Measurements from ENCODE around the gene MAP7D2.
"Not testable (repeated sequence)": the region's sequence is repeated elsewhere in the genome, so short reads cannot be mapped to it uniquely, and the experiment has no call there.

Gene MAP7D2

DNA sequence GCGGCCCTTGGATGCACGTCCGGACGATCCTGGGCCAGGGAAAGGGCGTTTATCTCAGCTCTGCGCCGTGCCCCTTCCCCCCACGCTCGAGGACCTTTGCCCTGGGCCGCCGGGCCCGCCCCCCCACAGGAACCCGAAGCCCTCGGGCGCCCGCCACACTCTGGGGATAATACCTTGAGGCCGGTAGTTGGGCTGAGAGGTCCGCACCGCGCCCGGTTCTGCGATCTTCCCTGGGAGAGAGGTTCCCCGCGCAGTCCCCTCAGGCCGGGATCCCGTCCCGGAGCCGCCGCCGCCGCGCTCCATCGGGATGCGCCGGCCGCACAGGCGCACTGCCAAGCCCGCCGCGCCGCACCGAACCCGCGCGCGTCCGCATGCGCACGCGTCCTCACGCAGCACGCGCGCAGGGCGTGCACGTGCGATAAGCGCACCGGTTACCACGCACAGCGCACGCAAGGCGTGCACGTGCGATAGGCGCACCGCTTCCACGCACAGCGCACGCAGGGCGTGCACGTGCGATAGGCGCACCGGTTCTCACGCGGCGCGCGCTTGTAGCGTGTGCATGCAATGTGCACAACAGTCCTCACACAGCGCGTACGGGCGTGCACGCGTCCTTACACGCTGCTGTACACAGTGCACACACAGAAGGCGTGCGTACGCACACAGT, at the start of gene MAP7D2:
Gene MAP7D2 (minus strand): TSS at position 331 of the 664 bp plus-strand sequence. CDS start 28 bp downstream, at position 303.
- no peaks in the 10 kb centered on the region for H3K79me2 ChIP-seq (ENCODE audit: insufficient read depth, low read length)
- no peak within 1 kb of the TSS for H2AFZ ChIP-seq (ENCODE audit: low read depth, low read length)
- H3K9me3 ChIP-seq (ENCODE audit: insufficient read depth, low read length, severe bottlenecking) = no peaks in the 10 kb centered on the region
- H4K20me1 ChIP-seq (ENCODE audit: insufficient read depth, low read length) = no peaks in the 10 kb centered on the region
- H3K27me3 ChIP-seq (ENCODE audit: insufficient read depth, low read length, poor library complexity) = no peaks in the 10 kb centered on the region
- DNase-seq (no peak), ATAC-seq (ENCODE audit: insufficient read depth, low read depth) (no peak)
- no peaks in the 10 kb centered on the region for H3K4me1 ChIP-seq (ENCODE audit: insufficient read depth, low read length)
- H3K36me3 ChIP-seq (ENCODE audit: insufficient read depth, low read length) = no peaks in the 10 kb centered on the region
- H3K27ac ChIP-seq (ENCODE audit: low read length) = no peak within 1 kb of the TSS
- H3K4me2 ChIP-seq (ENCODE audit: insufficient read depth, low read length) = no peak within 1 kb of the TSS
- no peak within 1 kb of the TSS for H3K4me3 ChIP-seq (ENCODE audit: low read depth in 1 of 2, low read length in 2 of 2)
- H3K9ac ChIP-seq (ENCODE audit: low read depth, low read length) = no peak within 1 kb of the TSS
- TF ChIP-seq EZH2 (IDR thresholded peaks at IDR 0.05; ENCODE audit: borderline replicate concordance, low read depth, low read length, severe bottlenecking) = no peak
- TF ChIP-seq, protein P1, sequence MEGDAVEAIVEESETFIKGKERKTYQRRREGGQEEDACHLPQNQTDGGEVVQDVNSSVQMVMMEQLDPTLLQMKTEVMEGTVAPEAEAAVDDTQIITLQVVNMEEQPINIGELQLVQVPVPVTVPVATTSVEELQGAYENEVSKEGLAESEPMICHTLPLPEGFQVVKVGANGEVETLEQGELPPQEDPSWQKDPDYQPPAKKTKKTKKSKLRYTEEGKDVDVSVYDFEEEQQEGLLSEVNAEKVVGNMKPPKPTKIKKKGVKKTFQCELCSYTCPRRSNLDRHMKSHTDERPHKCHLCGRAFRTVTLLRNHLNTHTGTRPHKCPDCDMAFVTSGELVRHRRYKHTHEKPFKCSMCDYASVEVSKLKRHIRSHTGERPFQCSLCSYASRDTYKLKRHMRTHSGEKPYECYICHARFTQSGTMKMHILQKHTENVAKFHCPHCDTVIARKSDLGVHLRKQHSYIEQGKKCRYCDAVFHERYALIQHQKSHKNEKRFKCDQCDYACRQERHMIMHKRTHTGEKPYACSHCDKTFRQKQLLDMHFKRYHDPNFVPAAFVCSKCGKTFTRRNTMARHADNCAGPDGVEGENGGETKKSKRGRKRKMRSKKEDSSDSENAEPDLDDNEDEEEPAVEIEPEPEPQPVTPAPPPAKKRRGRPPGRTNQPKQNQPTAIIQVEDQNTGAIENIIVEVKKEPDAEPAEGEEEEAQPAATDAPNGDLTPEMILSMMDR (IDR thresholded peaks at IDR 0.05; ENCODE audit: borderline replicate concordance, extremely low read depth, low read length, poor library complexity, severe bottlenecking) = no peak

DNA sequence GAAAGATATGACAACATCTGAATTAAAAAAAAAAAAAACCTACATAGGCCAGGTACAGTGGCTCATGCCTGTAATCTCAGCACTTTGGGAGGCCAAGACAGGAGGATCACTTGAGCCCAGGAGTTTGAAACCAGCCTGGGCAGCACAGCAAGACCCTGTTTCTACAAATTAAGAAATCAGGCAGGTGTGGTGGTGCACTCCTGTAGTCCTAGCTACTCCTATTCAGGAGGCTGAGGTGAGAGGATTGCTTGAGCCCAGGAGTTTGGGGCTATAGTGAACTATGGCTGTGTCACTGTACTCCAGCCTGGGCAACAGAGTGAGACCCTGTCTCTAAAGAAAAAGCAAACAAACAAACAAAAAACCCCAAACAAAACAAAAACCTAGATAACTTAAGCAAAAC, 45.8 kb upstream of the MAP7D2 start:
- not testable (repeated sequence) for H3K9ac ChIP-seq (ENCODE audit: low read depth, low read length); H2AFZ ChIP-seq (ENCODE audit: low read depth, low read length); H3K79me2 ChIP-seq (ENCODE audit: insufficient read depth, low read length); H3K27me3 ChIP-seq (ENCODE audit: insufficient read depth, low read length, poor library complexity); ATAC-seq (ENCODE audit: insufficient read depth, low read depth); DNase-seq; H3K27ac ChIP-seq (ENCODE audit: low read length); H3K4me1 ChIP-seq (ENCODE audit: insufficient read depth, low read length); H4K20me1 ChIP-seq (ENCODE audit: insufficient read depth, low read length); H3K4me2 ChIP-seq (ENCODE audit: insufficient read depth, low read length); H3K9me3 ChIP-seq (ENCODE audit: insufficient read depth, low read length, severe bottlenecking); H3K4me3 ChIP-seq (ENCODE audit: low read depth in 1 of 2, low read length in 2 of 2)
- peaks cover 38% of the 10 kb centered on the region for H3K36me3 ChIP-seq (ENCODE audit: insufficient read depth, low read length)

DNA sequence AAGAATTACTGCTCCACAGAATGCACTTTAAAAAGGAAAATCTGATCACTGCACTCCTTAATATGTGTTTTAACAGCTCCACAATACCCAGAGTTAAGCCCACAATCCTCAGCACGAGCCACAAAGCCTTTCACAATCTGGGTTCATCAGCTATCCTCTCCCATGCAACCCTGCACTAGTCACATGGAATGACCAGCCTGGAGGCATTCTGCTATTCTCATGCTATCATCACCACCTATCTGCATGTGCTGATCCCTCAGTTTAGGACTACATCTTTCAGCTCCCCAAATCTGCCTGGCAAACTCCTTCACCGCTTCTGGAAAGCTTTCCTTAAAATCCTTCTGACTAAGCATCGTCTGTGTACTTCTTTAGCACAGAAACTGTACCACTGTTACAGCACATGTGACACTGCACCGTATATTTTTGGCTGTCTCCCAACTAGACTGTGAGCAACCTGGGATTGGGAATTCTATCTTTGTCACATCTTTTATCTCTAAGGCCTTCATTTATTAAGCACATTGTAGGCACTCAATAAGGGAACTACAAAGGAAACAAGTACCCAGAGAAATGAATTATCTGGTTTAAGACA, 43.2 kb upstream of the MAP7D2 start:
- TF ChIP-seq, protein P1 (IDR thresholded peaks at IDR 0.05; ENCODE audit: borderline replicate concordance, extremely low read depth, low read length, poor library complexity, severe bottlenecking) = no peak
- TF ChIP-seq EZH2 (IDR thresholded peaks at IDR 0.05; ENCODE audit: borderline replicate concordance, low read depth, low read length, severe bottlenecking) = no peak
- H3K36me3 ChIP-seq (ENCODE audit: insufficient read depth, low read length) = peaks cover 50% of the 10 kb centered on the region
- no peaks in the 10 kb centered on the region for H4K20me1 ChIP-seq (ENCODE audit: insufficient read depth, low read length)

DNA sequence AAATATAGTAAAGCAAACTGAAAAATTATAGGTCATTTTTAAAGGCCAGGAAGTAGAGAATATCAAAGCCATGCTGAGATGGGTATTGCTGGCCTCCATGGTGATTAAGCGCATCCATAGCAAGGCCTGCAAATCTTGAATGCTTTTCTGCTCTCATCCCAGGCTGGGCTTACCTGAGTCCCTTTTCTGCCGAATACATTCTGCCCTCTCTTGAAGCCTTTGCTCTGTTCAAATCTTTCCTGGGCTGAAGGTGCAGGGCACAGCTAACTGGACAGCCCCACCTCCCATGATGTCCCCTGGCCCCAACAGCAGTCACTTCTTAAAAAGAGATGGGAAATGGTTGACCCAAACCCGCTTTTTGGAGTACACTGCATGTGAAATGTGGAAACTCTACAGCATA, 35.0 kb upstream of the MAP7D2 start:
- H3K9me3 ChIP-seq (ENCODE audit: insufficient read depth, low read length, severe bottlenecking) = no peaks in the 10 kb centered on the region
- no peaks in the 10 kb centered on the region for H3K4me1 ChIP-seq (ENCODE audit: insufficient read depth, low read length)
- H2AFZ ChIP-seq (ENCODE audit: low read depth, low read length) = no peak overlapping the region
- ATAC-seq (ENCODE audit: insufficient read depth, low read depth) (no peak), DNase-seq (no peak)
- no peaks in the 10 kb centered on the region for H3K79me2 ChIP-seq (ENCODE audit: insufficient read depth, low read length)
- H3K9ac ChIP-seq (ENCODE audit: low read depth, low read length) = no peak overlapping the region
- H3K36me3 ChIP-seq (ENCODE audit: insufficient read depth, low read length) = peaks cover 45% of the 10 kb centered on the region
- no peak overlapping the region for H3K4me2 ChIP-seq (ENCODE audit: insufficient read depth, low read length)
- H3K4me3 ChIP-seq (ENCODE audit: low read depth in 1 of 2, low read length in 2 of 2) = no peak overlapping the region
- no peaks in the 10 kb centered on the region for H3K27me3 ChIP-seq (ENCODE audit: insufficient read depth, low read length, poor library complexity)
- H4K20me1 ChIP-seq (ENCODE audit: insufficient read depth, low read length) = no peaks in the 10 kb centered on the region
- H3K27ac ChIP-seq (ENCODE audit: low read length) = no peak overlapping the region
- TF ChIP-seq, protein P1 (IDR thresholded peaks at IDR 0.05; ENCODE audit: borderline replicate concordance, extremely low read depth, low read length, poor library complexity, severe bottlenecking) = no peak
- TF ChIP-seq EZH2 (IDR thresholded peaks at IDR 0.05; ENCODE audit: borderline replicate concordance, low read depth, low read length, severe bottlenecking) = no peak

More for the DNA sequence above, 43.2 kb upstream of the MAP7D2 start:
- Histone ChIP-seq H3K79me2 (ENCODE audit: insufficient read depth, low read length) (no peaks in the 10 kb centered on the region), H3K27me3 (ENCODE audit: insufficient read depth, low read length, poor library complexity) (no peaks in the 10 kb centered on the region), H2AFZ (ENCODE audit: low read depth, low read length) (no peak overlapping the region), H3K4me3 (ENCODE audit: low read depth in 1 of 2, low read length in 2 of 2) (no peak overlapping the region), H3K9ac (ENCODE audit: low read depth, low read length) (no peak overlapping the region), H3K4me1 (ENCODE audit: insufficient read depth, low read length) (no peaks in the 10 kb centered on the region), H3K27ac (ENCODE audit: low read length) (no peak overlapping the region), H3K9me3 (ENCODE audit: insufficient read depth, low read length, severe bottlenecking) (no peaks in the 10 kb centered on the region), H3K4me2 (ENCODE audit: insufficient read depth, low read length) (no peak overlapping the region)
- ATAC-seq (ENCODE audit: insufficient read depth, low read depth) = no peak
- DNase-seq = no peak

Data from DND-41 (cell line).